Retinal pigment epithelial cell (primary cell): ENCODE data around the gene CDKN2B-AS1.

Experiments used
- DNase-seq: peaks from one replicate; pipeline ENCODE4 v3.0.0-alpha.2; 2010; ENCODE audit warnings: low read depth
- H3K4me3 ChIP-seq: 2 replicates; pipeline ENCODE4 v1.5.1; 2011; ENCODE audit warnings: mild to moderate bottlenecking, low read length, control low read depth, moderate library complexity
- CTCF ChIP-seq: conservative IDR thresholded peaks from 2 replicates; pipeline ENCODE4 v1.5.1; 2011; ENCODE audit warnings: low read depth, low read length, control low read depth, inconsistent platforms

Gene CDKN2B-AS1

GRCh38 chr9:22131817-22132216 is 137.2 kb downstream of the CDKN2B-AS1 start:
- DNase-seq, result no peak
- no peak for TF ChIP-seq CTCF
- H3K4me3 ChIP-seq, result no peak overlapping the region

- DNase-seq, result no peak
- no peak for TF ChIP-seq CTCF
- H3K4me3 ChIP-seq, result no peak overlapping the region
Observed at GRCh38 chr9:22134390-22134789, 139.8 kb downstream of the CDKN2B-AS1 start.

GRCh38 chr9:22136461-22137096 is 142.0 kb downstream of the CDKN2B-AS1 start:
- DNase-seq, result peak; percentile 86
- H3K4me3 ChIP-seq, result no peak overlapping the region
- no peak for TF ChIP-seq CTCF

GRCh38 chr9:22138956-22139660 is 144.5 kb downstream of the CDKN2B-AS1 start:
- no peak overlapping the region for H3K4me3 ChIP-seq
- no peak for TF ChIP-seq CTCF
- DNase-seq, result no peak

- no peak for TF ChIP-seq CTCF
- peak; percentile 98 for DNase-seq
- H3K4me3 ChIP-seq, result no peak overlapping the region
Observed at GRCh38 chr9:22141908-22142307, 147.3 kb downstream of the CDKN2B-AS1 start.

- no peak for TF ChIP-seq CTCF
- DNase-seq, result peak; percentile 76
- H3K4me3 ChIP-seq, result no peak overlapping the region
Observed at GRCh38 chr9:22142671-22143070, 148.1 kb downstream of the CDKN2B-AS1 start.
